OCI-M2 (cell line): ENCODE results near the gene ITIH6.
"Not testable (repeated sequence)": the region's sequence is repeated elsewhere in the genome, so short reads cannot be mapped to it uniquely, and the experiment has no call there.

ENCODE experiments used
- DNase-seq: peaks from one replicate; lab custom pipeline; 2025; ENCODE audit not compliant: unreplicated experiment; lab: John Stamatoyannopoulos, UW

ITIH6 gene

DNA sequence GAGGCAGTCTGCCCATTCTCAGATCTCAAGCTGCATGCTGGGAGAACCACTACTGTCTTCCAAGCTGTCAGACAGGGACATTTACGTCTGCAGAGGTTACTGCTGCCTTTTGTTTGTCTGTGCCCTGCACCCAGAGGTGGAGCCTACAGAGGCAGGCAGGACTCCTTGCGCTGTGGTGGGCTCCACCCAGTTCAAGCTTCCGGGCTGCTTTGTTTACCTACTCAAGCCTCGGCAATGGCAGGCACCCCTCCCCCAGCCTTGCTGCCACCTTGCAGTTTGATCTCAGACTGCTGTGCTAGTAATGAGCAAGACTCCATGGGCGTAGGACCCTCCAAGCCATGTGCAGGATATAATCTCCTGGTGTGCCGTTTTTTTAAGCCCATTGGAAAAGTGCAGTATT, 59.5 kb downstream of the ITIH6 start:
- not testable (repeated sequence) for DNase-seq

DNA sequence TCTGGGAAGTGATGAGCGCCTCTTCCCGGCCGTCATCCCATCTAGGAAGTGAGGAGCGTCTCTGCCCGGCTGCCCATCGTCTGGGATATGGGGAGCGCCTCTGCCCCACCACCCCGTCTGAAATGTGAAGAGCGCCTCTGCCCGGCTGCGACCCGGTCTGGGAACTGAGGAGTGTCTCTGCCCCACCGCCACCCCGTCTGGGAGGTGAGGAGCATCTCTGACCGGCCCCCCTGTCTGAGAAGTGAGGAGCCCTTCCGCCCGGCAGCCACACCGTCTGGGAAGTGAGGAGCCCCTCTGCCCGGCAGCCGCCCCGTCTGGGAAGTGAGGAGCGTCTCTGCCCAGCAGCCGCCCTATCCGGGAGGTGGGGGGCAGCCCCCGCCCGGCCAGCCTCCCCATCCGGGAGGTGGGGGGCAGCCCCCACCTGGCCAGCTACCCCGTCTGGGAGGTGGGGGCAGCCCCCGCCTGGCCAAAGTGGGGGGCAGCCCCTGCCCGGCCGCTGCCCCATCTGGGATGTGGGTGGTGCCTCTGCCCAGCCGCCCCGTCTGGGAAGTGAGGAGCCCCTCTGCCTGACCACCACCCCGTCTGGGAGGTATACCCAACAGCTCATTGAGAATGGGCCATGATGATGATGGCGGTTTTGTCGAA, 61.6 kb downstream of the ITIH6 start:
- not testable (repeated sequence) for DNase-seq

DNA sequence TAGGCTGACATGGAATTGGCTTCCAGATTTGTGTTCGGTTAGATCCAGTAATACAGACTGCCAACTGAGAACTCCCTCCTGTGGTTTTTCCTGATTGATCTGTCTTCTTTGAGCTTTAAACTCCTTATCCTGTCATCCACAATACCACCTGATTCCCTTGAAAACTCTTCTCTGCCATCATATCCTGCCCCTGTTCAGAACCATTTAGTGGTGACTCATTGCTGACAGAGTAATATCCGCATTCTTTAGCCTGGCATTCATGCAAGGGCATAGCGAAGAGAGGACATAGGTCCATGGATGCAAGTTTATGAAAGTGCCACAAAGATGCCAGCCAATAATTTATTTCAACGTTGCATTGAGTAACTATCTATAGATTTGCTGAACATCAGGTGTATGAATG, 76.6 kb downstream of the ITIH6 start:
- DNase-seq: no peak

DNA sequence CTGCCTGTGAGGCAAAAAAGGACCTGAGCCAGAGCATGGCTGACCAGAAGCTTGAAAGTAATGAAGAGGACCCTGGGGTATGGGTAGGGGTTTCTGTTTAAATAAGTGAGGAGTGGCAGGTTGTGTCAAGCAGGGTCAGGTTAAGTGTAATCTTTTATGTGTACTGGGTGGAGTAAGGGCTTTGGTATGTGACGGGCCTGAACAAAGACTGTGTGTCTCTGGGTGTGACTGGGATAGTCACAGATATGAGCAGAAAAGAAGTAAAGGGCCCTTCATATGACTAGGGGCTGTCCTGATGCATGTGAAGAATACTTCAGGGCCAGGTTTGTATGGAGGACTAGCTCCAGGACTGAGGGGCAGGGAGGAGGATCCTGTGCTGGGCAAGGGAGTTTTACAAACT, 82.4 kb downstream of the ITIH6 start:
- no peak for DNase-seq

DNA sequence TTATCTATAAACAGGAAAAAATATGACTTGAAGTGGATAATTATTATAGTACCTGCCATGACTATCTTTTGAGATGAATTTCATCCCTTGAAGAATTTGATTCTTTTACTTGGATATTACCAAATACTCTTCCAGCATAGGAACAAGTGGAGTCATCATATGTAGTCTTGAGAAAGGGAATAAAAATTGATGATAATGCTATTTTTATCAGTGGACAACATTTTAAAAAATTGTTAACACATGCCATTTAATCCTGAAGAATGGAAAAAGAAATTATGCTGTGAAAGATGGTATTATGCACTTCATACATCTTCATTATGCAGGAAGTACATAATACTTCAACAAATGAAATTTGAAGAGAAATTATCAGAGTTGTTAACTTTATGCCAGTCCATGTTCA, 83.6 kb downstream of the ITIH6 start:
- DNase-seq: no peak

DNA sequence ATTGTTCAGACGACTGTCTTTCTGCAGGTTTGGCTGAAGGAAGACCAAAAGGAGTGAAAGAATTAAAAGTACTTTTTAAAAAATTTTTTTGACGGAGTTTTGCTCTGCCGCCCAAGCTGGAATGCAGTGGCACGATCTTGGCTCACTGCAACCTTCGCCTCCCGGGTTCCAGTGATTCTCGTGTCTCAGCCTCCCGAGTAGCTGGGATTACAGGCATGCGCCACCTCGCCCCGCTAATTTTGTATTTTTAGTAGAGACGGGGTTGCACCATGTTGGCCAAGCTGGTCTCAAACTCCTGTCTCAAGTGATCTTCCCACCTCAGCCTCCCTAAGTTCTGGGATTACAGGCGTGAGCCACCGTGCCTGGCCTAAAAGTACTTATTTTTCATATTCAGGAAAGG, 86.3 kb downstream of the ITIH6 start:
- no peak for DNase-seq

DNA sequence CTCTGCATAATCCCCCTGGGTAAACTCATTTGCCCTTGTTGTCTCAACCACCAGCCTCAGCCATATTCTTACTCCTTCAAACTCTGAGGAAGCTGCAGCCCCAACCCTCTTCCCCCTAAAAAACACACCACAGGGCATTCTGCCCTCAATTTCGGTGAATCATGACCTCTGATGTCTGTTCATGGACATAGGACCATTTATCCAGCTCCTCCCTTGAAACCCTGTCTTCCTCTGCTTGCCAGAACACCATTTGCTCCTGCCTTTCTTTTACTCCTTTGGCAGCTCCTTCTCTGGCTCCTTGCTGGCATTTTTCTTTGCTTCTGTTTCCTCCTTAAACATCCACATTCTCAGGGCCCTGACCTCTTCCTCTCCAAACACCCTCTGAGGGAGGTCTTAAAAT, 87.1 kb downstream of the ITIH6 start:
- DNase-seq: no peak

DNA sequence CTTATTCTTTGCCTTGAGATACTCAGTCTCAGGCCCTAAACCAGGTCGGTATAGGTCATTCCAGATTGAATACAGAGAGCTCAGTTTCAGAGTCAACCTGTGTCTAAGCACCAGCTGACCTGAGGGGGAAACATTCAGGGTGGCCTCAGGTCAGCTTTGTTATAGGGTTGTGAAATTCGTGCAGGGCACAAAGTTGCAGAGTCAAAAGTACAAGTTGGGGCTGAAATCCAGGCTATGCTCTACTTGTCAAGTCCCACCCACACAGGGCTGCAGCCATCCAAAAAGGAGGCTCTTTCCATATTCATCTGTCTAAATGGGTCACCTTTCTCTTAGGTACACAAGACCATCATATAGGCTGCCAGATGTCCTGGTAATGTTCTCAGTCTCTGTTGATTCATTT, 89.7 kb downstream of the ITIH6 start:
- no peak for DNase-seq
